HG03159 (cell line): ENCODE data around the gene RNU6-9.
"Not testable (repeated sequence)": the region's sequence is repeated elsewhere in the genome, so short reads cannot be mapped to it uniquely, and the experiment has no call there.

ENCODE experiments used
- ATAC-seq: cut with Tn5 transposase; IDR thresholded peaks from one replicate; pipeline ENCODE4 v1.9.1; 2021; ENCODE audit warnings: mild to moderate bottlenecking, moderate library complexity; ENCODE audit not compliant: unreplicated experiment

RNU6-9 gene

GRCh38 chr19:876780-877314 lies 16.4 kb upstream of the RNU6-9 start:
- ATAC-seq = no peak

- ATAC-seq = not testable (repeated sequence)
Observed at GRCh38 chr19:877992-878660, 15.2 kb upstream of the RNU6-9 start.

- ATAC-seq = not testable (repeated sequence)
Observed at GRCh38 chr19:878751-879561, 14.3 kb upstream of the RNU6-9 start.

GRCh38 chr19:879711-880438 lies 13.4 kb upstream of the RNU6-9 start:
- no peak for ATAC-seq

DNA sequence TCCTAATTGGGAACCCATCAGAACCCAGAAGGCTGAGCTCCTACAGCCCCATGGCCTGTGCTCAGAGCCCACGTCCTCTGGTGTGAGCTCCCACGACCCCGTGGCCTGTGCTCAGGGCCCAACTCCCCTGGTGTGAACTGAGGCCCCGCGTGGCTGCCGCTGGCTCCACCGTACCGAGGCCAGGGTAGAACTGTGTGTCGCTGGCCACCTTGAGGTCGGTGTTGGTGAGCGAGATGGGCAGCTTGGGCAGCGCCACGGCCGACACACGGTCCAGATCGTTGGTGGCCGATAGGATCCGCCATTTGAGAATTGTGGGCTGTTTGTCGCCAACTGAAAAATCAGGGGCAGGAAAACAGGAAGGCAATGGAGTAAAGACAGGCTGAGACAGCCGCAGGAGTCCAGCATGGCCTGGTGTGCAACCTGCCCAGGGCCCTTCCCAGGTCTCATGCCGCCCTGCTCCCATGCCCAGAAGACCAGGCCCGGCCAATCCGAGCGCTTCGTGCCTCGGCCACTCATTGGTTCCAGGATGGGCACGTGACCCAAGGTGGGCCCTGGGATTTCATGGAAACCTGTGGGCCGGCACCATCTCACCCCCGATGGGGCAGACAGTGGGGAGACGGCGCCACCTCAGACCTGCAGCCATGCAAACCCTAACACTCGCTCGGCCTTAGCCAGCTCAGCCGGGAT lies 11.8 kb upstream of the RNU6-9 start:
- no peak for ATAC-seq

GRCh38 chr19:882871-883497 lies 10.3 kb upstream of the RNU6-9 start:
- no peak for ATAC-seq

- no peak for ATAC-seq
Observed at GRCh38 chr19:883661-884211, 9.5 kb upstream of the RNU6-9 start.

- ATAC-seq = no peak
Observed at GRCh38 chr19:884420-885211, 8.7 kb upstream of the RNU6-9 start.

- no peak for ATAC-seq
Observed at GRCh38 chr19:885536-886224, 7.6 kb upstream of the RNU6-9 start.

- no peak for ATAC-seq
Observed at GRCh38 chr19:887072-887471, 6.2 kb upstream of the RNU6-9 start.

GRCh38 chr19:887599-887998 lies 5.7 kb upstream of the RNU6-9 start:
- no peak for ATAC-seq

DNA sequence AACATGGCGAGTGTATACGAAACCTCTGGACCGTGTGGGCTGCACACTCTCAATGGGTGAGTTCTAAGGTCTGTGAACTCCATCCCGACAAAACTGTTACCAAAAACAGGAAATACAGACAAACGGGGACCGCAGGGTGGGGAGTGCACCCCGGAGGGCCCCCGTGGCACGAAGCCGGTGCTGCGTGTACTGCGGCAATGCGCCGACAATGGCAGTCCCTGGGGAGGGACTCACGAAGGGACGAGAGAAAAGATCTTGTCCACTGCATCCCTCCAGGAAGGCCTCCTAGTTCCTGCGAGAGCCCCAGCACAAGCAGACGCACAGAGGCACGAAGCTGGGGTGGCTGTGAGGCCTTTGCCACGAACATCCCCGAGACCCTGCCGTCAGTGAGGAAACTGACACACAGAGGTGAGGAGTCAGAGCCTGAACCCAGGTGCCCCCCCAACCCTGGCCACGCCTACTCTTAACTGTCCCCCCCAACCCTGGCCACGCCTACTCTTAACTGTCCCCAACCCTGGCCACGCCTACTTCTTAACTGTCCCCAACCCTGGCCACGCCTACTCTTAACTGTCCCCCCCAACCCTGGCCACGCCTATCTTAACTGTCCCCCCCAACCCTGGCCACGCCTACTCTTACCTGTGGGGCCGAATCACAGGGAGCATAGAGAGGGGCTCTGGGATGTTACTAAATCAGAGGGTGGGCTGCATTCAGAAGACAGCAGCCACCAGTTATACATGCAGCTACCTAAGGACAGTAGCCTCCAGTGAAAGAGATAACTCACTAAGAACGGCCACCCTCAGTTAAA lies 4.5 kb upstream of the RNU6-9 start:
- ATAC-seq = no peak

GRCh38 chr19:889662-890295 lies 3.5 kb upstream of the RNU6-9 start:
- no peak for ATAC-seq

- no peak for ATAC-seq
Observed at GRCh38 chr19:890831-891230, 2.5 kb upstream of the RNU6-9 start.

GRCh38 chr19:891421-892200 lies 1.7 kb upstream of the RNU6-9 start:
- not testable (repeated sequence) for ATAC-seq

GRCh38 chr19:892243-892893 lies 916 bp upstream of the RNU6-9 start:
- no peak for ATAC-seq
